SU-DHL-6 (cell line): ENCODE data around the gene SUCO.

Experiments used
- H2AFZ ChIP-seq: fragments of 200-600 bp; sonication (generic); 2 replicates; pipeline ENCODE4 v1.6.1; 2014; ENCODE audit warnings: low read depth, mild to moderate bottlenecking, moderate library complexity, mixed read lengths, antibody characterized with exemption, low read length; ENCODE audit not compliant: severe bottlenecking
- H3F3A ChIP-seq: fragments of 200-600 bp; shearing (Covaris generic); 2 replicates; pipeline ENCODE4 v1.6.0; 2016; ENCODE audit warnings: antibody characterized with exemption, mild to moderate bottlenecking; ENCODE audit not compliant: insufficient read depth
- H3K27ac ChIP-seq: fragments of 200-600 bp; sonication (generic); 2 replicates; pipeline ENCODE4 v1.5.1; 2016; ENCODE audit warnings: low read depth, mild to moderate bottlenecking, low read length, moderate library complexity, mixed read lengths
- H3K27me3 ChIP-seq: fragments of 200-600 bp; sonication (generic), shearing (Covaris generic); 2 replicates; pipeline ENCODE4 v1.6.0; 2014; ENCODE audit warnings: mild to moderate bottlenecking, low read length
- H3K36me3 ChIP-seq: fragments of 200-600 bp; sonication (generic); 2 replicates; pipeline ENCODE4 v1.6.1; 2014; ENCODE audit warnings: mild to moderate bottlenecking, low read length, mixed read lengths
- H3K4me2 ChIP-seq: fragments of 300-600, 200-600 bp; shearing (Covaris generic), sonication (generic); 2 replicates; pipeline ENCODE4 v1.6.0; 2014; ENCODE audit warnings: low read length, low read depth, mild to moderate bottlenecking; ENCODE audit not compliant: poor library complexity, severe bottlenecking
- H3K4me3 ChIP-seq: fragments of 200-600 bp; sonication (generic); 2 replicates; pipeline ENCODE4 v1.5.1; 2014; ENCODE audit warnings: antibody characterized with exemption, low read length, mild to moderate bottlenecking, mixed read lengths; ENCODE audit not compliant: insufficient read depth, poor library complexity, severe bottlenecking
- H3K79me2 ChIP-seq: fragments of 200-600 bp; sonication (generic); 2 replicates; pipeline ENCODE4 v1.6.1; 2014; ENCODE audit warnings: mild to moderate bottlenecking, low read length, moderate library complexity; ENCODE audit not compliant: insufficient read depth
- H3K9ac ChIP-seq: fragments of 200-600 bp; sonication (generic); 2 replicates; pipeline ENCODE4 v1.7.0; 2014; ENCODE audit warnings: mild to moderate bottlenecking, low read length
- H3K9me2 ChIP-seq: fragments of 200-600 bp; sonication (generic); replicated peaks from 2 replicates; pipeline ENCODE4 v1.6.1; 2014; ENCODE audit warnings: low read length; ENCODE audit not compliant: insufficient read depth
- H3K9me3 ChIP-seq: fragments of 200-600 bp; sonication (generic); 2 replicates; pipeline ENCODE4 v1.6.1; 2014; ENCODE audit warnings: low read length, mixed read lengths; ENCODE audit not compliant: insufficient read depth
- H4K20me1 ChIP-seq: fragments of 200-600 bp; sonication (generic); 2 replicates; pipeline ENCODE4 v1.6.1; 2014; ENCODE audit warnings: low read depth, mild to moderate bottlenecking, antibody characterized with exemption, low read length, moderate library complexity, mixed read lengths
- EZH2phosphoT487 ChIP-seq: fragments of 200-600 bp; sonication (generic), shearing (Covaris generic); conservative IDR thresholded peaks from 2 replicates; pipeline ENCODE4 v1.6.1; 2018; ENCODE audit warnings: mild to moderate bottlenecking, antibody characterized with exemption, low read length, moderate library complexity, mixed read lengths
- TF ChIP-seq, protein P1 (sequence below): fragments of 200-600 bp; sonication (generic); IDR thresholded peaks from one replicate; pipeline ENCODE4 v1.5.1; 2017; ENCODE audit warnings: antibody characterized with exemption, mild to moderate bottlenecking, low read length, moderate library complexity; ENCODE audit not compliant: insufficient read depth, poor library complexity, severe bottlenecking

The SUCO gene

DNA sequence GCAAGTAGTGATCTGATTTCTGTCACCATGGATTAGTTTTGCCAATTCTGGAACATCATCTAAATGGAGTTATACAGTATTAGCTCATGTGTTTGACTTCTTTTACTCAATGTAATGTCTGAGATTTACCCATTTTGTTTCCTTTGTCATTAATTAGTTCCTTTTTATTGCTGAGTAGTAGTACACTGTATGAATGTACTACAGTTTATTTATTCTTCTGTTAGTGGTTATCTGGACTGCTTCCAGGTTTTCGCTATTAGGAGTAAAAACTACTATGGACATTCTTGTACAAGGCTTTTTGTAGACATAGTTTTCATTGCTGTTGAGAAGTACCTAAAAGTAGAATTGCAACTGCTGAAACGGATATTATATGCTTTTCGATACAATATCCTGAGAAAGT lies 14.1 kb downstream of the SUCO start:
- no peak for TF ChIP-seq EZH2phosphoT487
- TF ChIP-seq, protein P1, sequence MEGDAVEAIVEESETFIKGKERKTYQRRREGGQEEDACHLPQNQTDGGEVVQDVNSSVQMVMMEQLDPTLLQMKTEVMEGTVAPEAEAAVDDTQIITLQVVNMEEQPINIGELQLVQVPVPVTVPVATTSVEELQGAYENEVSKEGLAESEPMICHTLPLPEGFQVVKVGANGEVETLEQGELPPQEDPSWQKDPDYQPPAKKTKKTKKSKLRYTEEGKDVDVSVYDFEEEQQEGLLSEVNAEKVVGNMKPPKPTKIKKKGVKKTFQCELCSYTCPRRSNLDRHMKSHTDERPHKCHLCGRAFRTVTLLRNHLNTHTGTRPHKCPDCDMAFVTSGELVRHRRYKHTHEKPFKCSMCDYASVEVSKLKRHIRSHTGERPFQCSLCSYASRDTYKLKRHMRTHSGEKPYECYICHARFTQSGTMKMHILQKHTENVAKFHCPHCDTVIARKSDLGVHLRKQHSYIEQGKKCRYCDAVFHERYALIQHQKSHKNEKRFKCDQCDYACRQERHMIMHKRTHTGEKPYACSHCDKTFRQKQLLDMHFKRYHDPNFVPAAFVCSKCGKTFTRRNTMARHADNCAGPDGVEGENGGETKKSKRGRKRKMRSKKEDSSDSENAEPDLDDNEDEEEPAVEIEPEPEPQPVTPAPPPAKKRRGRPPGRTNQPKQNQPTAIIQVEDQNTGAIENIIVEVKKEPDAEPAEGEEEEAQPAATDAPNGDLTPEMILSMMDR: no peak
- Histone ChIP-seq H3K9ac (no peak overlapping the region), H3F3A (0 out of 2 replicates have a peak, but pooled peaks cover 8% of the 10 kb centered on the region), H3K4me2 (no peak overlapping the region), H4K20me1 (peaks cover 22% of the 10 kb centered on the region; the same call in 1 of the 2 replicates), H2AFZ (no peak overlapping the region), H3K4me3 (no peak overlapping the region), H3K27ac (no peak overlapping the region), H3K27me3 (no peaks in the 10 kb centered on the region), H3K79me2 (peaks cover 94% of the 10 kb centered on the region), H3K9me3 (no peaks in the 10 kb centered on the region), H3K36me3 (no peaks in the 10 kb centered on the region), H3K9me2 (no peaks in the 10 kb centered on the region)

DNA sequence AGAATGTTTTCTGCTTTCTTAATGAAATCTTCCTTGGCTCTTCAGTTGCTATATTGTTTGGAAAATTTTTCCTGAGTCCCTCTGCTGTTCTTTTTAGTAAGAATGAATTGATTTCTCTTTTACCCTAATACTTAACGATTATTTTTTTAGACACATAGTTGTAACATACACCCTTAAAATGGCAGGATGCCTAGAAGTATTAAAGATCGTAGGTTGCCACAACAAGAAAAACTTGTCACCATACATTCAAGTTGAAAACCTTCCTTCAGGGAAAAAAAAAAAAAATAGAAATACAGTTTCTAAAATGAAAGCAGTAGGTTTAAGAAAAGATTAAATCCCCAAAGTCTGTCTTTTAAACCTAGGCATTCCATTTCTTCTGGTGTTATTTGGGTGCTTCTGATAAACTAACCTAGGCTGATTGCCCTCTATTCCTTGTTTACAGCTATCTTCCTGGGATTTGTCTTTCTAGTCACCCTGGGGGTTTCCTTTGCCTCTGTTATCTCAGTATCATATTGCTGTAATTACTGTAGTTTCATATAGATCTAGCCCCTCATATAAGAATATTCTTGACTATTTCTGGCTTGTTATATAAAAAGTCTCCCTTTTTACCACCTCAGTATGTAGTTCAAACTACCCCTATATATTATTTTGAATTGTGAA lies 16.8 kb downstream of the SUCO start:
- H3K4me3 ChIP-seq: no peak overlapping the region
- no peak overlapping the region for H2AFZ ChIP-seq
- H3F3A ChIP-seq: 0 out of 2 replicates have a peak, but pooled peaks cover 8% of the 10 kb centered on the region
- H3K79me2 ChIP-seq: peaks cover 76% of the 10 kb centered on the region
- H3K4me2 ChIP-seq: no peak overlapping the region
- H3K9me2 ChIP-seq: no peaks in the 10 kb centered on the region
- TF ChIP-seq, protein P1: no peak
- TF ChIP-seq EZH2phosphoT487: no peak
- H3K27ac ChIP-seq: no peak overlapping the region
- H3K9ac ChIP-seq: no peak overlapping the region
- H3K36me3 ChIP-seq: no peaks in the 10 kb centered on the region
- H3K27me3 ChIP-seq: no peaks in the 10 kb centered on the region
- H3K9me3 ChIP-seq: no peaks in the 10 kb centered on the region
- H4K20me1 ChIP-seq: peaks cover 15% of the 10 kb centered on the region; the same call in 1 of the 2 replicates

DNA sequence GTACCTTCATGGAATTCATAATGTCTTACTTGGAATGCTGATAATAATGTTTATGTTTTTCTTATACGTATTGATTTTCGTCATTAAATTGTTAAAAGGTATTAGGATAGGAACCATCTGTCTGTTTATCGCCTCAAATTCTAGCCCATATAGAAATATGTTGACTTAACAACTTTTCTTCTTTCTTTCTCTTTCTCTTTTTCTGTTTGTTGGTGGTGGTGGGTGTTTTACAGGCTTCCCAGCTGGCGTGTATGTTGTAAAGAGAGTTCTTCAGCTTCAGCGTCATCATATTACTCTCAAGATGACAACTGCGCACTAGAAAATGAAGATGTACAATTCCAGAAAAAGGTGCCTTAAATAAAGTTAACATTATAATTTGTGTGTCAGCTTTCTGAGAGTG lies 18.3 kb downstream of the SUCO start:
- no peak overlapping the region for H3K27ac ChIP-seq
- H3K4me3 ChIP-seq: no peak overlapping the region
- H3K9me2 ChIP-seq: no peaks in the 10 kb centered on the region
- peaks cover 15% of the 10 kb centered on the region; the same call in 1 of the 2 replicates for H4K20me1 ChIP-seq
- H3K36me3 ChIP-seq: peaks cover 3% of the 10 kb centered on the region; the same call in 1 of the 2 replicates
- H3K9me3 ChIP-seq: no peaks in the 10 kb centered on the region
- 0 out of 2 replicates have a peak, but pooled peaks cover 5% of the 10 kb centered on the region for H3F3A ChIP-seq
- TF ChIP-seq EZH2phosphoT487: no peak
- TF ChIP-seq, protein P1: no peak
- no peak overlapping the region for H2AFZ ChIP-seq
- H3K4me2 ChIP-seq: no peak overlapping the region
- no peaks in the 10 kb centered on the region for H3K27me3 ChIP-seq
- no peak overlapping the region for H3K9ac ChIP-seq
- peaks cover 64% of the 10 kb centered on the region for H3K79me2 ChIP-seq
